SU-DHL-6 (cell line): Measurements from ENCODE around the gene TAS2R30.
"Not testable (repeated sequence)": the region's sequence is repeated elsewhere in the genome, so short reads cannot be mapped to it uniquely, and the experiment has no call there.

Source experiments
- CTCF ChIP-seq: fragments of 200-600 bp; sonication (generic); IDR thresholded peaks from one replicate; pipeline ENCODE4 v1.5.1; 2017; ENCODE audit warnings: antibody characterized with exemption, mild to moderate bottlenecking, low read length, moderate library complexity; ENCODE audit not compliant: insufficient read depth, poor library complexity, severe bottlenecking
- EZH2phosphoT487 ChIP-seq: fragments of 200-600 bp; sonication (generic), shearing (Covaris generic); conservative IDR thresholded peaks from 2 replicates; pipeline ENCODE4 v1.6.1; 2018; ENCODE audit warnings: mild to moderate bottlenecking, antibody characterized with exemption, low read length, moderate library complexity, mixed read lengths

- not testable (repeated sequence) for TF ChIP-seq CTCF, EZH2phosphoT487
These were observed 20.3 kb downstream of the TAS2R30 start for GRCh38 chr12:11114130-11114529.
